GM12878 (cell line): ENCODE data around the gene SOX6. TPM values are rescaled to one million over a fixed set of nuclear protein-coding genes. Genes with fewer than 3 reads are reported as not detected.

Source experiments
- ATAC-seq: fragments of 200-7000 bp; cut with Tn5 transposase; 3 replicates; pipeline ENCODE4 v1.9.1; 2020; ENCODE audit warnings: mild to moderate bottlenecking, moderate library complexity
- BruUV-seq: library from RNA; stranded (reverse); fragments of 400-500 nt; replicated peaks from 2 replicates; lab custom pipeline; 2021; lab: Mats Ljungman, UMichigan
- CTCF ChIA-PET: fragments of 300-600 bp; sonication (Branson Sonifier 250); formaldehyde crosslinking; extraction: SDS; loops from one replicate; lab custom pipeline; 2021; ENCODE audit warnings: inconsistent platforms; lab: Yijun Ruan, JAX
- POLR2A ChIA-PET: fragments of 350-600 bp; formaldehyde crosslinking; extraction: SDS; loops from one replicate; lab custom pipeline; 2021; ENCODE audit warnings: inconsistent platforms; lab: Charles Lee
- RAD21 ChIA-PET: fragments of 300-600 bp; sonication (Branson Sonifier 250); formaldehyde crosslinking; loops from one replicate; lab custom pipeline; 2023; ENCODE audit warnings: antibody characterized with exemption; ENCODE audit not compliant: unreplicated experiment; lab: Charles Lee
- SMC1A ChIA-PET: fragments of 300-600 bp; sonication (Branson Sonifier 250); formaldehyde crosslinking; loops from one replicate; lab custom pipeline; 2023; ENCODE audit not compliant: unreplicated experiment, uncharacterized antibody; lab: Charles Lee
- DNase-seq: peaks from one replicate; pipeline ENCODE4 v3.0.0-alpha.2; 2011; ENCODE audit warnings: low read depth, low spot score
- FAIRE-seq: peaks from 3 replicates; lab custom pipeline; 2011; peaks lifted over from hg19 to GRCh38; lab: Jason Lieb, UNC
- H2AFZ ChIP-seq: 2 replicates; pipeline ENCODE4 v1.6.0; 2011; ENCODE audit warnings: low read depth, low read length, control low read depth; ENCODE audit not compliant: control insufficient read depth
- H3K27ac ChIP-seq: 2 replicates; pipeline ENCODE4 v1.5.1; 2011; ENCODE audit warnings: control low read depth; ENCODE audit not compliant: control insufficient read depth, insufficient read depth
- H3K27me3 ChIP-seq, 2 experiments: replicated peaks in 1 of 2; 2 replicates each; pipeline versions ENCODE4 v1.6.0 to v1.6.1; 2011; ENCODE audit warnings: low read length in 1 of 2; ENCODE audit not compliant: control insufficient read depth in 2 of 2, insufficient read depth in 2 of 2
- H3K36me3 ChIP-seq, 2 experiments: 2 replicates each; pipeline ENCODE4 v1.5.1; 2011; ENCODE audit warnings: low read length in 1 of 2; ENCODE audit not compliant: control insufficient read depth in 2 of 2, insufficient read depth in 2 of 2
- H3K4me1 ChIP-seq: 2 replicates; pipeline ENCODE4 v1.6.1; 2011; ENCODE audit warnings: mild to moderate bottlenecking, low read length, moderate library complexity, mixed read lengths; ENCODE audit not compliant: control insufficient read depth, insufficient read depth
- H3K4me2 ChIP-seq: 2 replicates; pipeline ENCODE4 v1.6.0; 2011; ENCODE audit warnings: control low read depth; ENCODE audit not compliant: control insufficient read depth, insufficient read depth
- H3K4me3 ChIP-seq: fragments of 200-600 bp; sonication (generic); 2 replicates; pipeline ENCODE4 v1.5.1; 2016
- H3K79me2 ChIP-seq: 2 replicates; pipeline ENCODE4 v1.6.0; 2011; ENCODE audit warnings: low read length; ENCODE audit not compliant: control insufficient read depth, insufficient read depth
- H3K9ac ChIP-seq: 2 replicates; pipeline ENCODE4 v1.8.0; 2011; ENCODE audit warnings: low read length, control low read depth, mixed read lengths; ENCODE audit not compliant: control insufficient read depth, insufficient read depth
- H3K9me3 ChIP-seq: replicated peaks from 3 replicates; pipeline ENCODE4 v1.5.1; 2011; ENCODE audit warnings: mild to moderate bottlenecking, low read length; ENCODE audit not compliant: control insufficient read depth, insufficient read depth
- H4K20me1 ChIP-seq: 2 replicates; pipeline ENCODE4 v1.6.0; 2011; ENCODE audit not compliant: control insufficient read depth, insufficient read depth
- ASH2L ChIP-seq: fragments of 300-600, 200-600 bp; sonication (generic); IDR thresholded peaks from 2 replicates; pipeline ENCODE4 v1.6.1; 2017; ENCODE audit warnings: low read depth, mild to moderate bottlenecking, borderline replicate concordance
- ATF7 ChIP-seq: fragments of 450-650 bp; IDR thresholded peaks from 2 replicates; pipeline ENCODE4 v1.6.1; 2016; ENCODE audit warnings: low read depth, mild to moderate bottlenecking
- BCLAF1 ChIP-seq: fragments of 450-650 bp; IDR thresholded peaks from 2 replicates; pipeline ENCODE4 v1.6.1; 2017; ENCODE audit warnings: antibody characterized with exemption, mild to moderate bottlenecking, moderate library complexity
- DPF2 ChIP-seq: fragments of 450-650 bp; IDR thresholded peaks from 2 replicates; pipeline ENCODE4 v1.6.1; 2017; ENCODE audit warnings: mild to moderate bottlenecking
- JUNB ChIP-seq: IDR thresholded peaks from 2 replicates; pipeline ENCODE4 v1.6.1; 2016; ENCODE audit warnings: antibody characterized with exemption, mild to moderate bottlenecking
- KLF5 ChIP-seq: fragments of 450-650 bp; IDR thresholded peaks from 2 replicates; pipeline ENCODE4 v1.6.1; 2014; ENCODE audit warnings: mild to moderate bottlenecking; ENCODE audit not compliant: partially characterized antibody
- NBN ChIP-seq: fragments of 450-650 bp; IDR thresholded peaks from 2 replicates; pipeline ENCODE4 v1.6.1; 2016
- NFIC ChIP-seq: IDR thresholded peaks from 2 replicates; pipeline ENCODE4 v1.6.1; 2012; ENCODE audit warnings: low read depth, mild to moderate bottlenecking, inconsistent platforms, low read length, moderate library complexity
- PKNOX1 ChIP-seq: fragments of 450-650 bp; IDR thresholded peaks from 2 replicates; pipeline ENCODE4 v1.6.1; 2016; ENCODE audit warnings: mild to moderate bottlenecking
- POLR2AphosphoS2 ChIP-seq: IDR thresholded peaks from 2 replicates; pipeline ENCODE4 v1.6.1; 2011; ENCODE audit warnings: low read depth, mild to moderate bottlenecking, low read length, improper control_type of control experiment, moderate library complexity
- SMAD5 ChIP-seq: IDR thresholded peaks from 2 replicates; pipeline ENCODE4 v1.6.1; 2016; ENCODE audit warnings: antibody characterized with exemption, low read depth
- SMARCA5 ChIP-seq: fragments of 450-650 bp; IDR thresholded peaks from 2 replicates; pipeline ENCODE4 v1.6.1; 2017; ENCODE audit warnings: mild to moderate bottlenecking
- SP1 ChIP-seq: IDR thresholded peaks from one replicate; pipeline ENCODE4 v1.6.1; 2011; ENCODE audit warnings: low read depth, low read length
- SPI1 ChIP-seq: IDR thresholded peaks from 2 replicates; pipeline ENCODE4 v1.6.1; 2011; ENCODE audit warnings: low read depth, mild to moderate bottlenecking, low read length, moderate library complexity, borderline replicate concordance; ENCODE audit not compliant: insufficient read depth
- WRNIP1 ChIP-seq: IDR thresholded peaks from 2 replicates; pipeline ENCODE4 v1.6.1; 2011; ENCODE audit warnings: low read depth, low read length, improper control_type of control experiment, borderline replicate concordance
- YY1 ChIP-seq: IDR thresholded peaks from 2 replicates; pipeline ENCODE4 v1.6.1; 2011; ENCODE audit warnings: low read depth, mild to moderate bottlenecking, low read length
- WGBS: methylation state at CpG from one replicate; pipeline ENCODE4 v1.1.6; 2016; ENCODE audit warnings: low lambda C conversion rate; ENCODE audit not compliant: insufficient replicate concordance, insufficient coverage; ENCODE audit errors: missing lambda C conversion rate; 5-methylcytosine and 5-hydroxymethylcytosine counted together
- in situ Hi-C: fragments of 300-500 bp; cut with MboI; formaldehyde crosslinking; loops from 9 replicates; pipeline ENCODE4 v1.14.3; 2018; ENCODE audit warnings: mixed read lengths
- intact Hi-C: fragments of 100-400 bp; cut with micrococcal nuclease; formaldehyde crosslinking; loops from one replicate; pipeline ENCODE4 v1.14.2; 2022; ENCODE audit not compliant: unreplicated experiment
- polyA plus RNA-seq, 11 experiments: library from polyadenylated mRNA; depleted of rRNA in 4 of 11; unstranded in 6 of 11; stranded (reverse) in 5 of 11; fragments of >200 nt; fragmentation: Nextera tagmentation in 4 of 11; fragmentation: Illumina TruSeq in 1 of 11; extraction: Ambion mirVana in 4 of 11; extraction: Trizol in 1 of 11; gene quantifications; 1 replicate in 1 of 11; 2 replicates in 10 of 11; pipeline versions ENCODE4 v1.2.1 to v1.2.3, GENCODE V29; 2011 to 2016; ENCODE audit warnings: inconsistent platforms in 2 of 11, missing spikeins in 2 of 11, low read depth in 1 of 11
- total RNA-seq, 4 experiments: library from RNA; depleted of rRNA in 3 of 4; stranded (reverse); fragments of >200 nt in 3 of 4; fragmentation: Illumina TruSeq in 1 of 4; extraction: Trizol in 1 of 4; gene quantifications; 2 replicates each; pipeline versions ENCODE4 v1.2.1 to v1.2.3, GENCODE V29; 2013 to 2021
- TF ChIP-seq, protein P1 (sequence below): fragments of 450-650 bp; IDR thresholded peaks from 2 replicates; pipeline ENCODE4 v1.6.1; 2017; ENCODE audit warnings: low read depth, mild to moderate bottlenecking, moderate library complexity

SOX6 gene
- total and polyA plus RNA-seq, 10 of the 15 experiments (the other 5 are each of a cell fraction or from before 2014, with no cell fraction given), result 0.03 to 0.71 (median 0.29) TPM; not detected in 4

DNA sequence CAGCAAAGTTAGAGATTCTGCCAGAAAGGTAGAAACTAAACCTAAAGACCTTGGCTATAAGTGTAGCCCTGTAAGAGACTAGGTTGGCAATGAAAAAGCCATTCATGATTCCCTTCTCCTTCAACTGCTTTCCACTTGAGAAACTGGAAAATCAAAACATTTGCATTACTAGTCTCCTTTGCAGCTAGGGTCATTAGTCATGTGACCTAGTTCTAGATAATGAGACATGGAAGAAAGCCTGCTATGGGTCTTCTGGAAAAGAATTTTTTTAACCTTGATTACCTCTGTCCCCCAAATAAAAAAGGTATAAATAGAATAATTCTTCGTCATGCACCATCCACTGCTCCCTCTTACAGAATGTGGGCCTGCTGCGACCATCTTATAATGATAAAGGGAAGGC is 80.1 kb downstream of the SOX6 start:
- Histone ChIP-seq H3K79me2 (no peaks in the 10 kb centered on the region), H3K9me3 (no peaks in the 10 kb centered on the region), H3K4me2 (no peak overlapping the region), H3K4me3 (no peak overlapping the region), H3K27ac (no peak overlapping the region), H4K20me1 (no peaks in the 10 kb centered on the region), H2AFZ (no peak overlapping the region), H3K4me1 (no peaks in the 10 kb centered on the region), H3K9ac (no peak overlapping the region), H3K27me3 (no peaks in the 10 kb centered on the region), H3K36me3 (no peaks in the 10 kb centered on the region)
- 0% methylated on average over 2 of the region's 2 CpGs for WGBS
- FAIRE-seq, result no peak
- SMC1A ChIA-PET, result no interaction called here
- no TSS peak for BruUV-seq
- DNase-seq, result no peak
- TF ChIP-seq SPI1 (no peak), PKNOX1 (no peak), DPF2 (no peak), ASH2L (no peak), SMAD5 (no peak), POLR2AphosphoS2 (no peak), BCLAF1 (no peak), SMARCA5 (no peak), WRNIP1 (no peak), YY1 (no peak), KLF5 (no peak), ATF7 (no peak), SP1 (no peak), NFIC (no peak), NBN (no peak), JUNB (no peak)
- TF ChIP-seq, protein P1, sequence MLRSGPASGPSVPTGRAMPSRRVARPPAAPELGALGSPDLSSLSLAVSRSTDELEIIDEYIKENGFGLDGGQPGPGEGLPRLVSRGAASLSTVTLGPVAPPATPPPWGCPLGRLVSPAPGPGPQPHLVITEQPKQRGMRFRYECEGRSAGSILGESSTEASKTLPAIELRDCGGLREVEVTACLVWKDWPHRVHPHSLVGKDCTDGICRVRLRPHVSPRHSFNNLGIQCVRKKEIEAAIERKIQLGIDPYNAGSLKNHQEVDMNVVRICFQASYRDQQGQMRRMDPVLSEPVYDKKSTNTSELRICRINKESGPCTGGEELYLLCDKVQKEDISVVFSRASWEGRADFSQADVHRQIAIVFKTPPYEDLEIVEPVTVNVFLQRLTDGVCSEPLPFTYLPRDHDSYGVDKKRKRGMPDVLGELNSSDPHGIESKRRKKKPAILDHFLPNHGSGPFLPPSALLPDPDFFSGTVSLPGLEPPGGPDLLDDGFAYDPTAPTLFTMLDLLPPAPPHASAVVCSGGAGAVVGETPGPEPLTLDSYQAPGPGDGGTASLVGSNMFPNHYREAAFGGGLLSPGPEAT, result no peak
- POLR2A ChIA-PET, result no interaction called here
- ATAC-seq, result no peak
- intact Hi-C loops (no loop called here), in situ Hi-C loops (no loop called here)
- RAD21 ChIA-PET, result no interaction called here
- CTCF ChIA-PET, result interaction anchor here (1.2 kb wide), 1 partner anchor 14 kb away, joined by 5 read pairs; no protein-coding TSS in a partner anchor
